Kasumi-1 (cell line): ENCODE results near the gene DOC2A.

Source experiments
- DNase-seq, 2 experiments: peaks; one replicate each; lab custom pipeline; 2025; lab: John Stamatoyannopoulos, UW

DOC2A gene

DNA sequence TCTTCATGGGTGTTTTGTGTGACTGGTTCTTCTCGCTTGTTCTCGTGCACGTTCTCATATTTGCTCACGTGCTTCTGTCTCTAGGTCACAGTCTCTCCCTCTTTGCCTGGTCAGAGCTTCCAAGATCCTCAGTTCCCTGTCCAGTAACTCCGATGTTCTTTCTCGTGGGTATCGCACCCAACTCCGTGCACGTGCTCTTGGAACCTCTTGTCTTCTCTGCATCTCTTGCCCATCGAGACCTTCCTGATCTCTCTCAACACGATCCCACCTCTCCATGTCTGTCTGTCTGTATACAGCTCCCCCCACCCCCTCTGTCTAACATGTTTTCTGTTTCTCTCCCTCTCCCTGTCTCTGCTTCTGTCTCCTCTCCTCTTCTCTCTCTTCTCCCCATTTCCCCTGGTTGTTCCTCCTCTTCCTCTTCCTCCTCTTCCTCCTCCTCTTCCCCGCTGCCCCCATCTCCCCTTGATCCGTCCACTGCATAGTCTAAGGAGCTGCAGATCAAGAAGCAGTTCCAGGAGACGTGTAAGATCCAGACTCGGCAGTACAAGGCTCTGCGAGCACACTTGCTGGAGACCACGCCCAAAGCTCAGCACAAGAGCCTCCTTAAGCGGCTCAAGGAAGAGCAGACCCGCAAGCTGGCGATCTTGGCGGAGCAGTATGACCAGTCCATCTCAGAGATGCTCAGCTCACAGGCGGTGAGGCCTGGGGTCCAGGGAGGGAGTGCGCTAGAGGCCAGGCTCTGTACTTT is 21.5 kb downstream of the DOC2A start:
- no peak for DNase-seq

DNA sequence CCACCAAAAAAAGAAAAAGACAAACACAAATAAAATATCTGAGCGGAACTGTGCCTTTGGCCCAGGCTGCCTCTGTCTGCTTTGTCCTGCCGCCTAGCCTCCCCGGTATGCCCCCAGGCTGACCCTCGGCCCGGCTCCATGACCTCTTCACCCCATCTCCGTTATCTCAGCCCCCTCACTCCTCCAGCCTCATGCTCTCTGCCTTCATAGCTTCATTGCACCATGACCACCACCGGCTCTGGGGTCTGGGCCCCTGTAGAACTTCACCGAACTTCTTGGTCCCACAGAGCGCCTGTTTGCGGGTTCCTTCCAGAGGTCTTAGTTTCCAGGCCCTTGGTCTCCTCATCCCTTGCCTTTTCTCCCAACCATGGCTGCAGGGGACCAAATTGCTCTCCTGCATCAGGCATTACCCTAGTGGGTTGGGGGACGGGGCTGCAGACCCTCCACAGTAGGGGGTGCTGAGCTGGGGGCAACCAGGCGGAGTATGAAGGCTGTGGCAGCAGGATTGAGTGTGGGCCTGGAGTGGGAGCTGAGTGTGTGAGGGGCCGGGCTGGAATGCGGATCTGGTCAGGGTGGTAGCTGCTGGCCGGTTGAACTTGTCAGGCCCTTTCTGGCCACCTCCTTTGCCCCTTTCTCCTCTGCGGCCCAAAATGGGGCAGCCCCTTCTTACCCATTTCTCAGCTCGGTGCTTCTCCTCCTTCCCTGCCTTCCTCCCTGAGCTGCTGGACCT is 22.3 kb downstream of the DOC2A start:
- DNase-seq = no peak

GRCh38 chr16:29987371-29988085 is 23.3 kb downstream of the DOC2A start:
- DNase-seq = no peak

DNA sequence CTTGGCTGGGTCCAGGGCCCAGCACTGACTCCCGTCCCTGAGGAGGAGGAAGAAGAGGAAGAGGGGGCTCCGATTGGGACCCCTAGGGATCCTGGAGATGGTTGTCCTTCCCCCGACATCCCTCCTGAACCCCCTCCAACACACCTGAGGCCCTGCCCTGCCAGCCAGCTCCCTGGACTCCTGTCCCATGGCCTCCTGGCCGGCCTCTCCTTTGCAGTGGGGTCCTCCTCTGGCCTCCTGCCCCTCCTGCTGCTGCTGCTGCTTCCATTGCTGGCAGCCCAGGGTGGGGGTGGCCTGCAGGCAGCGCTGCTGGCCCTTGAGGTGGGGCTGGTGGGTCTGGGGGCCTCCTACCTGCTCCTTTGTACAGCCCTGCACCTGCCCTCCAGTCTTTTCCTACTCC is 23.9 kb downstream of the DOC2A start:
- DNase-seq = no peak

- no peak for DNase-seq
These were observed 24.6 kb downstream of the DOC2A start for GRCh38 chr16:29986231-29986630.

GRCh38 chr16:29985271-29985811 is 25.5 kb downstream of the DOC2A start:
- DNase-seq = no peak

DNA sequence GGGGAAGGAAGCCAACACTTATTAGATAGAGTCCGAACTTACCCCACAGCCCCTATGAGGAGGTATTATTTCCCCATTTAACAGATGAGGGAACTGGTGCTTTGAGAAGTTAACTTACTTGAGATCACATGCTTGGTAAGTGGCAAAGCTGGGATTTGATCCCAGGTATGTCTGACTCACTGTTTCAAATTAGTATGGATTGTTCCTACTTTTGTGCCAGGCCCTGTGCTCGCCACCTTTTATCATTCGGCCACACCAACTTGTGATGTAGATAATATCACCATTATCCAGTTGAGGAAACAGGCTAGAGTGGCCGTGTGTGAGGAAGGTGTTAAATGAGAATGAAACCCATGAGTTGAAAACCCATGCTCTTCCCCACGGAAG is 26.1 kb downstream of the DOC2A start:
- no peak for DNase-seq

- DNase-seq = no peak
These were observed 26.6 kb downstream of the DOC2A start for GRCh38 chr16:29984137-29984763.

GRCh38 chr16:29983420-29984136 is 27.2 kb downstream of the DOC2A start:
- no peak for DNase-seq

GRCh38 chr16:29982560-29983419 is 28.0 kb downstream of the DOC2A start:
- no peak for DNase-seq

- no peak for DNase-seq
These were observed 32.1 kb downstream of the DOC2A start for GRCh38 chr16:29978564-29979270.

DNA sequence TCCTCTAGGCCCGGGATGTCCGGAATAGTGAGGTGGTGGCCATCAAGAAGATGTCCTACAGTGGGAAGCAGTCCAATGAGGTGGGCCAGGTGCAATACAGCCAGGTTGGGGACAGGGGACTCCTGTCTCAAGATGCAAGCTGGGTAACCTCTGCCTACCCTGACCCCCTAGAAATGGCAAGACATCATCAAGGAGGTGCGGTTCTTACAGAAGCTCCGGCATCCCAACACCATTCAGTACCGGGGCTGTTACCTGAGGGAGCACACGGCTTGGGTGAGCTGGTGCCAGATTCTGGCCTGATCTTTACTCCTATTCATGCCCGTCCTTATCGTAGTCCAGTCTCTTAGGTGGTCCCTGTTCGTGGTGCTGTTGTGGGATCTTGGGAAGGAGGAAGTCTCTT is 32.7 kb downstream of the DOC2A start:
- DNase-seq = no peak

GRCh38 chr16:29977063-29977825 is 33.6 kb downstream of the DOC2A start:
- DNase-seq = no peak

GRCh38 chr16:29975811-29976511 is 34.9 kb downstream of the DOC2A start:
- no peak for DNase-seq

DNA sequence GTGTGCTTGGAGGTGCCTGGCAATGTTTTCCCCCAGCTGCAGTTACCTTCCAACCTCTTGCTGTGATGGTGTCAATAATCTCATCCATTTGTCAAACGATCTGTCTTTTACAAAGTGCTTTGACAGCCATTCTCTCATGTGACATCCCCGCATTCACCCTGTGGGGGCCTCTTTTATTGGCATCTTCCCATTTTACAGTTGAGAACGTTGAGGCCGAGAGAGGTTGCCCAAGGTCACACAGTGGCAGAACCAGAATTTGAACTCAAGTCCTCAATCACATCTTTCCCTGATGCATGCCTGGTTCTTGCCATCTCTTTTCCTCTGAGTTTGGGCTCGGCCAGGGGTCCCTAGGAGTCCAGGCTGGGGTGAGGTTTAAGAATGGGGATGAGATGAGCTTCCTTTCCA is 35.7 kb downstream of the DOC2A start:
- no peak for DNase-seq

- no peak for DNase-seq
These were observed 36.3 kb downstream of the DOC2A start for GRCh38 chr16:29974291-29975133.

DNA sequence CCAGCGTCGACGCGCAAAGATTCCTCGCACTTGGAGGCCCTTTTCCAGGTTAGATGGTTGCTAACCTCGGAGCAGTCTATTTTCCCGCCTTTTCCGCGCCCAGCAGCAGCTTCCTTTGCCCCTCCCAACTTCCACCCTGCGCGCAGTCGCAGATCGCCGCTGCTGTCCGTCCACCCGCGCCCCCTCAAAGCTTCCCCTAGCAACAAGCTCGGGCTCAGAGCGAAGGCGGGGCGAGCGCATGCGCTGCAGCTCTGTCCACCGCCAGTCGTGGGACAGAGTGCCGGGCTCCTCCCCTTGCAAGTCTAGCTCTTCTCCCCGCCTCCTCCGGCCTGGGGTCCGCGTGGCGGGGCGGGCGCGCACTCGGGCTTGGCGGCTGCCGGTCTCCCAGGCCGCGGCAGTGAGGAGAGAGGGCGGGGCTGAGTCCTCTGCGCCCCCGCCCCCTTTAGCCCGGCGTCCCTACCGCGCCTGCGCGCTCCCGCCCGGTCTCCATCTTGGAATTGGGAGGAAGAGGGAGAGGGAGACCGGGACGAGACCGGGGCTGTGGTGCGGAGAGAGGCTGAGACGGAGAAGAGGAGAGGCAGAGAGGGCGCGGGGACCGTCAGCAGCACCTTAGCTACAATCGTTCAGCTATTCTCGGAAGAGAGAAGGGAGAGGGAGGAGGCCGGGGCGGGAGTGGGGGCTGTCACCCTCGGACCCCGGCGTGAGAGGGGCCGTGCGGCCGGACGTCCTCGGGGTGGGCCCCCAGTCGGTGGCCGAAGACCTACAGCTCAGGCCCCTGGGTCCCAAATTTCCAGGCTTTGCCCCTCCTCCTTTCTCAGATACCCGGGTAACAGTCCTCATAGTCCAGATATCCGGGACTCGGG is 37.2 kb downstream of the DOC2A start, which contains the start of gene TAOK2:
TAOK2 (plus strand) TSS at position 485 of the 863 bp plus-strand sequence. CDS start 3,905 bp downstream, outside the sequence.
- DNase-seq = peak; percentile 84 to 86
